ENCODE measurements around the gene GABRA5. TPM values are rescaled to one million over a fixed set of nuclear protein-coding genes. Genes with fewer than 3 reads are reported as not detected.

Gene GABRA5
- total and polyA plus RNA-seq, 3 experiments from 2014 or later: not detected

DNA sequence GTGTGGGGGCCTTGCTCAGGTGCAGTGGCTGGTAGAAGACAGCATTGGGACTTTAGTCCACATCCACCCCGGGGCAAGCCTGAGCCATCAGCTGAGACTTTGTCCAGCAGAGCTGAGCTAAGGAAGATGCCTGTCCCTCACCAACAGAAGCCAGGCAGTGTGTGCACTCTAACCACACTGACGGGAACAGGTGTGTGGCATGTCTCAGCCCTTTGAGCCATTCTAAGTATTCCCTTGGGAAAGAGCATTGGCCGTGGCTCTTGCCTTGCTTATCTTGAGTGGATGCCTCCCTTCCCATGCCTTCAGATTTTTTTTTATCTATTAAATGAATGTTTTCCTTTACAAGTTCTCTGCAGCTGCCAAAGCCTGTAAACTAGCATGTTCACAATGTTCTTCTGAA is 3.5 kb downstream of the GABRA5 start:
- no peak overlapping the region for H3K27ac ChIP-seq (ENCODE audit: low read depth, low read length)
- H3K36me3 ChIP-seq (ENCODE audit: insufficient read depth, low read length): no peaks in the 10 kb centered on the region
- peaks cover 0 to 13% (median 3%) of the 10 kb centered on the region in 5 donors for H3K9me3 Mint-ChIP-seq
- no peak overlapping the region for H3K4me3 Mint-ChIP-seq
- H3K4me3 ChIP-seq (ENCODE audit: low read length): no peak overlapping the region
- H3K27ac Mint-ChIP-seq: no peak overlapping the region
- peaks cover 7 to 17% of the 10 kb centered on the region in 2 donors for H3K27me3 Mint-ChIP-seq
- no peak for DNase-seq
- no peaks in the 10 kb centered on the region for H3K4me1 ChIP-seq (ENCODE audit: insufficient read depth, low read length)
- no peaks in the 10 kb centered on the region for H3K36me3 Mint-ChIP-seq
- no peaks in the 10 kb centered on the region for H3K4me1 Mint-ChIP-seq
- H3K27me3 ChIP-seq (ENCODE audit: insufficient read depth, low read length, poor library complexity, severe bottlenecking): no peaks in the 10 kb centered on the region
- ChIA-PET CTCF (no interaction called here), POLR2A (no interaction called here)
- H3K9me3 ChIP-seq (ENCODE audit: low read length): no peaks in the 10 kb centered on the region

DNA sequence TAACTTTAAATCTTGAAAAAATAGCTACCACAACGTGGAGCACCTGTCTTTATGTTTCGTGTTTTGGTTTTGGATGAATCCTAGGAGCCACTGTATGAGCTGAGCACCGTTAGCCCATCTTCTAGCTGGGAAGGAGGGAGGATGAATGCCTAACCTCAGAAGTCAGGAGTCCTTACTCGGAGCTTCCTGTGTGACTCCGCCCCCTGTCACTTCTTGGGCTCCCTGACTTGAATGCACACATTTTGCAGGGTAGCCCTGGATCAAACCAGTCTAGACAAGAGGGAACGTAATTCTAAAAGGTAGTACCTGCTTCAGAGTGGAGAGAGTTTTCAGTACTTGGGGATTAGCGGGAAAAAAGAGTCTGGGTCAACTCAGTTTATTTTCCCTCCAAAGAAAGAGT is 5.3 kb downstream of the GABRA5 start:
- Histone ChIP-seq H3K4me3 (ENCODE audit: low read length) (no peak overlapping the region), H3K36me3 (ENCODE audit: insufficient read depth, low read length) (no peaks in the 10 kb centered on the region), H3K9me3 (ENCODE audit: low read length) (no peaks in the 10 kb centered on the region), H3K4me1 (ENCODE audit: insufficient read depth, low read length) (no peaks in the 10 kb centered on the region), H3K27me3 (ENCODE audit: insufficient read depth, low read length, poor library complexity, severe bottlenecking) (no peaks in the 10 kb centered on the region), H3K27ac (ENCODE audit: low read depth, low read length) (no peak overlapping the region)
- H3K27ac Mint-ChIP-seq: no peak overlapping the region
- no peaks in the 10 kb centered on the region for H3K36me3 Mint-ChIP-seq
- peaks cover 0 to 6% (median 0%) of the 10 kb centered on the region in 5 donors for H3K9me3 Mint-ChIP-seq
- ChIA-PET POLR2A (no interaction called here), CTCF (no interaction called here)
- DNase-seq: no peak
- H3K4me1 Mint-ChIP-seq: no peaks in the 10 kb centered on the region
- no peak overlapping the region for H3K4me3 Mint-ChIP-seq
- H3K27me3 Mint-ChIP-seq: peaks cover 2 to 8% of the 10 kb centered on the region in 2 donors

DNA sequence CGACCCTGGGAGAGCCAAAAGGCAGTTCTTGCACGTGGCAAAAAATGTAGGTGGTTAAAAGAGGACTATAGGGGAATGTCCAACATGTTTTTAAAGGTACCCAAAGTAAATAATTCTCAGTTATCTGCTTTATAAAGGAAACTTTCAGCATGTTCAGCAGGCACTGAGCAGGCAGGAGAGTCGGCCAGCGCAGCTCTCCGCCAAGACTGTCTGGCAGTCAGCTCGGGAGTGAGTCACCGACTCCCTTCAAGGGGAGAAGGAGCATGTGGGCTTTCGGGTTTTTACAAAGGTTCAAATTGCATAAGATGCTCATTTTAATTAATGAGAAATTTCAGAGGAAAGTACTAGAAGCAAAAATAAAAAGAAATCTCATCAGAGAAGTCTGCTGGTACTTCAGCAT is 7.0 kb downstream of the GABRA5 start:
- no peaks in the 10 kb centered on the region for H3K27me3 ChIP-seq (ENCODE audit: insufficient read depth, low read length, poor library complexity, severe bottlenecking)
- no peaks in the 10 kb centered on the region for H3K36me3 ChIP-seq (ENCODE audit: insufficient read depth, low read length)
- no peak overlapping the region for H3K27ac ChIP-seq (ENCODE audit: low read depth, low read length)
- Mint-ChIP-seq H3K27me3 (peaks cover 2 to 5% of the 10 kb centered on the region in 2 donors), H3K27ac (no peak overlapping the region), H3K4me3 (no peak overlapping the region), H3K36me3 (no peaks in the 10 kb centered on the region), H3K4me1 (no peaks in the 10 kb centered on the region), H3K9me3 (peaks cover 0 to 2% (median 0%) of the 10 kb centered on the region in 5 donors)
- no peak for DNase-seq
- no peaks in the 10 kb centered on the region for H3K9me3 ChIP-seq (ENCODE audit: low read length)
- H3K4me1 ChIP-seq (ENCODE audit: insufficient read depth, low read length): no peaks in the 10 kb centered on the region
- ChIA-PET POLR2A (no interaction called here), CTCF (no interaction called here)
- H3K4me3 ChIP-seq (ENCODE audit: low read length): no peak overlapping the region

DNA sequence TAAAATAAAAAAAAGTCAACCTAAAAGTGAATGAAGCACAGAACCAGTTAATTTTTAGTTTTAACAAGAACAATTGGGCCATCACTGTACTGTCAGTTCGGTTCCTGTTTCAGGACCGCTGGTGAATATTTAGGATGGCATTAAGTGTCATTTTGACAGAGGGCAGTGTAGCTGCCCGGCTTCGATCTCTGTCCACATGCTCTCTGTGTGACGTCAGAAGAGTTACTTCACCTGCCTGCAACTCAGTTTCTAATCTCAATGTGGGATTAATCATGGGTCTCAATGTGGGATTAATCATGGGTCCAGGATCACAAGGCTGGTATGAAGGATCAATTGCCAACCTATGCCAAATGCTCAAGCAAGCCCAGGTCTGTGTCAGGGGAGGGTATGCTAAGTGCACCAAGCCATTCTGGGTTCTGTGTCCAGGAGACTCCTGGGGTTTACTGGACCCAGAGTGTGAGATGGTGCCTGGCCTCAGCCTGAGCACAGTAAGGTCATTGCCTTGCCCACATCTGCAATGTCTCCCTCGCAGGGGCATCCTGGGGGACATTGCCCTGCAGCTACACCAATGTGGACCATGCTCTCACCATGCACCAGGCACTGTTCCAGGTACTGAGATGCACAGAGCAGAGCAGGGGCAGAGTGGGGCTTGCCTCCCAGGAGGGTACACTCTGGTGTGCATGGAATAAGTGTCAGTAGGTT is 8.1 kb downstream of the GABRA5 start:
- no peaks in the 10 kb centered on the region for H3K36me3 Mint-ChIP-seq
- H3K4me1 Mint-ChIP-seq: no peaks in the 10 kb centered on the region
- Histone ChIP-seq H3K4me1 (ENCODE audit: insufficient read depth, low read length) (no peaks in the 10 kb centered on the region), H3K9me3 (ENCODE audit: low read length) (no peaks in the 10 kb centered on the region), H3K36me3 (ENCODE audit: insufficient read depth, low read length) (no peaks in the 10 kb centered on the region), H3K27me3 (ENCODE audit: insufficient read depth, low read length, poor library complexity, severe bottlenecking) (no peaks in the 10 kb centered on the region), H3K4me3 (ENCODE audit: low read length) (no peak overlapping the region), H3K27ac (ENCODE audit: low read depth, low read length) (no peak overlapping the region)
- no peaks in the 10 kb centered on the region for H3K27me3 Mint-ChIP-seq
- ChIA-PET CTCF (no interaction called here), POLR2A (no interaction called here)
- peaks cover 0 to 2% (median 0%) of the 10 kb centered on the region in 5 donors for H3K9me3 Mint-ChIP-seq
- H3K27ac Mint-ChIP-seq: no peak overlapping the region
- no peak overlapping the region for H3K4me3 Mint-ChIP-seq
- no peak for DNase-seq

DNA sequence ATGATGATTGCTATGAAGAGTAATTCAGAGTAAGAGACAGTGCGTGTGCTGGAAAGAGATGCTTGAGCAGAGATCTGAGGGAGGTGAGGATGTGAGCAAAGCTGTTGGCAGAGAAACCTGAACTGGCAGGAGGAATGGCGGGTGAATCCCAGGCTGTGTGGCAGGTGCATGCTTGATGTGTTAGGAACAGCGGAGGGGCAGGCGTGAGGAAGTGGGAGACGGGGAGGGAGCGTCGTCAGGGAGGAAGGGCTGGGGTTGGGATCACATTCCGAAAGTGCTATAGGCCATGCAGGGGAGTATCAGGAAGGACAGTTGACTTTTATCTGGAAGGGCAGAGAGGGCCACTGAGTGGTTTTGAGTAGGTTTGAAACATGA is 8.6 kb downstream of the GABRA5 start:
- Histone ChIP-seq H3K9me3 (ENCODE audit: low read length) (no peaks in the 10 kb centered on the region), H3K27me3 (ENCODE audit: insufficient read depth, low read length, poor library complexity, severe bottlenecking) (no peaks in the 10 kb centered on the region), H3K4me3 (ENCODE audit: low read length) (no peak overlapping the region), H3K36me3 (ENCODE audit: insufficient read depth, low read length) (no peaks in the 10 kb centered on the region), H3K27ac (ENCODE audit: low read depth, low read length) (no peak overlapping the region), H3K4me1 (ENCODE audit: insufficient read depth, low read length) (no peaks in the 10 kb centered on the region)
- ChIA-PET POLR2A (no interaction called here), CTCF (no interaction called here)
- H3K27me3 Mint-ChIP-seq: no peaks in the 10 kb centered on the region
- no peak for DNase-seq
- H3K4me3 Mint-ChIP-seq: no peak overlapping the region
- H3K4me1 Mint-ChIP-seq: no peaks in the 10 kb centered on the region
- H3K9me3 Mint-ChIP-seq: peaks cover 0 to 2% (median 0%) of the 10 kb centered on the region in 5 donors
- no peak overlapping the region for H3K27ac Mint-ChIP-seq
- no peaks in the 10 kb centered on the region for H3K36me3 Mint-ChIP-seq

DNA sequence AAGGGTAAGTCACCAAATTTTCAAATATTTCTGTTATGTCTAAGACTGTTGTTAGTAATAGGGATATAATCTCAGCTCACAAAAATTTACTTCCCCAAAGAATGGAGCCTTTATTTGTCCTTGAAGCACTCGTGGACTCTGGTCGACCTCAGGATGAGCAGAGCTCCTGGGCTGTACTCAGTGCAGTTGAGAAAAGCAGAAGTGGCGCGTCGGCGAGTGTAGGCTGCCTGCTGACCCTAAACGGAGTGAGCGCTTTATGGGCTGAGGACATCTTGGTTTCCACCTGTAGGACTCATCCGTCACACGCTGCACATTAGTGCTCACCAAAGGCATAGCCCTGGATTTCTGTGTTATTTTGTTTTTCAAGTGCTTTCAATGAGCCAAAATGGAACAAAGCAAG is 11.0 kb downstream of the GABRA5 start:
- ChIA-PET POLR2A (no interaction called here), CTCF (interaction anchor here (0.7 kb wide), 1 partner anchor 12 kb away, joined by 3 read pairs; no protein-coding TSS in a partner anchor)
- Histone ChIP-seq H3K36me3 (ENCODE audit: insufficient read depth, low read length) (no peaks in the 10 kb centered on the region), H3K4me1 (ENCODE audit: insufficient read depth, low read length) (no peaks in the 10 kb centered on the region), H3K4me3 (ENCODE audit: low read length) (no peak overlapping the region), H3K27me3 (ENCODE audit: insufficient read depth, low read length, poor library complexity, severe bottlenecking) (no peaks in the 10 kb centered on the region), H3K27ac (ENCODE audit: low read depth, low read length) (no peak overlapping the region), H3K9me3 (ENCODE audit: low read length) (no peaks in the 10 kb centered on the region)
- no peaks in the 10 kb centered on the region for H3K36me3 Mint-ChIP-seq
- no peaks in the 10 kb centered on the region for H3K4me1 Mint-ChIP-seq
- peaks cover 0 to 2% (median 0%) of the 10 kb centered on the region in 5 donors for H3K9me3 Mint-ChIP-seq
- no peaks in the 10 kb centered on the region for H3K27me3 Mint-ChIP-seq
- H3K27ac Mint-ChIP-seq: no peak overlapping the region
- DNase-seq: no peak
- no peak overlapping the region for H3K4me3 Mint-ChIP-seq

DNA sequence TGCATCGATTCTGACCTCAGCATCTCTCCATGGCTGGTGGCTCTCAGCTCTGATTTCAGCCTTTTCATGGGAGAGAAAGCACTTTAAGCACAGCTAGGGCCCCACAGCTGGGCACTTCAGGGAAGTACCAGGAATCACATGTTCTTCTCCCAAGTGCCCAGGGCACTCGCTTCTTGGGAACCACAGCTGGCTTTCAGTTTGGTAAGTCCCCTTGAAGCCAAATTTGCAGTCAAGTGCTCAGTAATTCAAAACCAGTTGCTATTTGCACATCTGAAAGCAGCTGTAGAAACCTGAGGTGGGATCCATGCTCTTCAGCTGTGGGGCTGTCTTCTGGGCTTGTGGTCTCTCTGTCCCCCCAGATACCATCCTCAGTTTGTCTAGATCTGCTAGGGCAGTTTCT is 12.8 kb downstream of the GABRA5 start:
- ChIA-PET CTCF (no interaction called here), POLR2A (no interaction called here)
- no peaks in the 10 kb centered on the region for H3K4me1 Mint-ChIP-seq
- no peak overlapping the region for H3K4me3 ChIP-seq (ENCODE audit: low read length)
- no peak for DNase-seq
- peaks cover 0 to 3% (median 1%) of the 10 kb centered on the region in 5 donors for H3K9me3 Mint-ChIP-seq
- H3K9me3 ChIP-seq (ENCODE audit: low read length): no peaks in the 10 kb centered on the region
- no peaks in the 10 kb centered on the region for H3K27me3 ChIP-seq (ENCODE audit: insufficient read depth, low read length, poor library complexity, severe bottlenecking)
- no peaks in the 10 kb centered on the region for H3K36me3 Mint-ChIP-seq
- no peaks in the 10 kb centered on the region for H3K27me3 Mint-ChIP-seq
- H3K27ac Mint-ChIP-seq: no peak overlapping the region
- H3K36me3 ChIP-seq (ENCODE audit: insufficient read depth, low read length): no peaks in the 10 kb centered on the region
- H3K27ac ChIP-seq (ENCODE audit: low read depth, low read length): no peak overlapping the region
- H3K4me3 Mint-ChIP-seq: no peak overlapping the region
- H3K4me1 ChIP-seq (ENCODE audit: insufficient read depth, low read length): no peaks in the 10 kb centered on the region

DNA sequence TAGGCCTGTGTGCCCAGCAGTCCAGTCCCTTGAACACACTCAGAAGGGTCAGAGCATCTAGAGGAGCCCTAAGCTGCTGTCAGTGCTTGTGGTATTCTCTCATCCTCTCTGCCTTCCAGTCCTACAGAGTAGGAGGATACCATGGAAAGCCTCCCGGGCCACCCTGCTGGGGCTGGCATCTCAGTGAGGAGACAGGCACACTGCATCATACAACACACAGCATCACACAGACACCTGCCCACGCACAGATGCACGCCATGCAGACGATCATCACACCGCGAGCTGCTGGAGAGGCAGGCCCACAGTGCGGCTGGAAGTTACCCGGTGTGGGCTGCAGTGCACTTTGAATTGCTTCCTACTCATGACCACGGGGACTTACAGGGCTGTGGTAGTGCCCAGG is 15.2 kb downstream of the GABRA5 start:
- H3K4me1 Mint-ChIP-seq: no peaks in the 10 kb centered on the region
- Histone ChIP-seq H3K4me3 (ENCODE audit: low read length) (no peak overlapping the region), H3K4me1 (ENCODE audit: insufficient read depth, low read length) (no peaks in the 10 kb centered on the region), H3K27me3 (ENCODE audit: insufficient read depth, low read length, poor library complexity, severe bottlenecking) (no peaks in the 10 kb centered on the region), H3K27ac (ENCODE audit: low read depth, low read length) (no peak overlapping the region), H3K36me3 (ENCODE audit: insufficient read depth, low read length) (no peaks in the 10 kb centered on the region), H3K9me3 (ENCODE audit: low read length) (no peaks in the 10 kb centered on the region)
- no peak overlapping the region for H3K4me3 Mint-ChIP-seq
- H3K27me3 Mint-ChIP-seq: no peaks in the 10 kb centered on the region
- H3K27ac Mint-ChIP-seq: no peak overlapping the region
- no peak for DNase-seq
- peaks cover 0 to 3% (median 1%) of the 10 kb centered on the region in 5 donors for H3K9me3 Mint-ChIP-seq
- CTCF ChIA-PET: no interaction called here
- POLR2A ChIA-PET: no interaction called here
- H3K36me3 Mint-ChIP-seq: no peaks in the 10 kb centered on the region
